GM21367 (cell line): ENCODE data around the gene LCK.

Experiments
- ATAC-seq: cut with Tn5 transposase; IDR thresholded peaks from one replicate; pipeline ENCODE4 v1.9.1; 2021; ENCODE audit not compliant: unreplicated experiment

The LCK gene

GRCh38 chr1:32318127-32318869 is 67.2 kb downstream of the LCK start:
- no peak for ATAC-seq

GRCh38 chr1:32321712-32322291 is 70.7 kb downstream of the LCK start:
- ATAC-seq = no peak

- ATAC-seq = no peak
Measured at GRCh38 chr1:32327204-32327603, 76.1 kb downstream of the LCK start.

GRCh38 chr1:32329931-32330466 is 78.9 kb downstream of the LCK start:
- ATAC-seq = no peak

GRCh38 chr1:32330558-32331151 is 79.6 kb downstream of the LCK start:
- ATAC-seq = no peak

GRCh38 chr1:32331549-32331948 is 80.5 kb downstream of the LCK start:
- ATAC-seq = no peak

- ATAC-seq = no peak
Measured at GRCh38 chr1:32332290-32333079, 81.4 kb downstream of the LCK start.

- no peak for ATAC-seq
Measured at GRCh38 chr1:32333251-32333963, 82.3 kb downstream of the LCK start.

GRCh38 chr1:32334274-32334861 is 83.3 kb downstream of the LCK start:
- ATAC-seq = no peak

- no peak for ATAC-seq
Measured at GRCh38 chr1:32334864-32335534, 83.9 kb downstream of the LCK start.

- no peak for ATAC-seq
Measured at GRCh38 chr1:32335535-32335789, 84.4 kb downstream of the LCK start.
